Tibial nerve (tissue), 4 donors: Measurements from ENCODE around the gene POLR1E.

ENCODE experiments used
- CTCF ChIP-seq, 5 experiments: fragments of 200-600 bp in 3 of 5; fragments of 450-650 bp in 2 of 5; sonication (generic) in 3 of 5; IDR thresholded peaks; one replicate each; pipeline ENCODE4 v1.5.1; 2016 to 2019; ENCODE audit warnings: antibody characterized with exemption in 5 of 5, mild to moderate bottlenecking in 3 of 5, moderate library complexity in 2 of 5
- EP300 ChIP-seq, 2 donors: sonication (generic); formaldehyde crosslinking; IDR thresholded peaks; one replicate each; pipeline ENCODE4 v1.6.1; 2017; ENCODE audit warnings: antibody characterized with exemption in 2 of 2, mild to moderate bottlenecking in 1 of 2

- TF ChIP-seq CTCF (IDR thresholded peaks at IDR 0.05) (no peak), EP300 (IDR thresholded peaks at IDR 0.05) (no peak)
These were observed 29.7 kb upstream of the POLR1E start for GRCh38 chr9:37455884-37456647.
